Glomerular visceral epithelial cell (primary cell): ENCODE results near the gene NIPAL4.
A peak's percentile ranks its signal among the peaks of the same experiment; 100 is the strongest.

Source experiments
- DNase-seq: peaks from one replicate; pipeline ENCODE4 v3.0.0-alpha.2; 2016; ENCODE audit errors: extremely low spot score

NIPAL4 gene

DNA sequence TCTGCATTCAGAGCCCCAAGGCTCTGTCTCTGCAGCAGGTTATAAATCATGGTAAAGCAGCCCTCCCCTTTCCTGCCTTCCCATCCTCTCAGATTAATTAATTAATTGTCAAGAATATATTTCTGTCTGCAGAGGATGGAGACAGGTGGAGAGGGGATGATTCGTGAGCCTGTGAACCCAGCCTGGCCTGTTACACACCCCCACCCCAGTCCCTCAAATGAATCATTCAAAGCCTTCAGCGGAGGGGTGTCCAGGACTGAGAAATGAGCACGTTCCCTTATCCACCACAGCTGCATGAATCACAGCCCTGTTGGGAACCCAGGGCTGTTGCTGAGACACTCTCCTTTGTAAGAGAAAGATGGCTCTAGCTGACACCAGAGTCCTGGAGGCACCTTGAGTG is 56.0 kb downstream of the NIPAL4 start:
- DNase-seq: peak; percentile 90

DNA sequence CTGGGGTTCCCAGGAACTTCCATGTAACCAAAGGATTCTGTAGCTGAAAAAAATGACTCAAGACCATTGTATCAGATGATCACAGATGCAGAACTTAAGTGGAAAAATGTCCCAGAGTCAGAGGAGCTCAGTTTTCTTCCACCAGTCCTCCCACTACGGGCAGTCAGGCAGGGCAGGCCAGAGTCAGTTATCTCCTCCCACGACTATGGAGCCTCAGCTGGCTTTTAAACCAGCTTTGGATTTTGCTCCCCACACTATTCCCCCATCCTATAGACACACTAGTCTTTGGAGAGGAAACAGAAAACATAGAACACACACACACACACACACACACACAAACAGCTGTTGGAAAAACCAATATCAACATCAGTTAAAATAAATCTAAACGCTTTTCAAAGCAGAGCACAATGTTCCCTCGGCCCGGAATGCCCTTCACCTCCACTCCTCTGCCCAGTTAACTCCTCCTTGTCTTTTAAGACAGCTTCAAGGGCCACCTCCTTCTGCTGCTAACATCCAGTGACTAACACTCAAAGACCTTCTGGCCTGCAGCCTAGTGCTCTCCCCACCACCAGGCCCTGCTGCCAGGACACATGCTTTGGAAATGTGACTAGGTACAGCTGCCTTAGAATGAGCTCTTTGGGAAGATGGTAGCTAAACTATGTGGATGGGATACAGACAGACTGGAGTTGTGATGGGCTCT is 56.8 kb downstream of the NIPAL4 start:
- DNase-seq: peak; percentile 89

DNA sequence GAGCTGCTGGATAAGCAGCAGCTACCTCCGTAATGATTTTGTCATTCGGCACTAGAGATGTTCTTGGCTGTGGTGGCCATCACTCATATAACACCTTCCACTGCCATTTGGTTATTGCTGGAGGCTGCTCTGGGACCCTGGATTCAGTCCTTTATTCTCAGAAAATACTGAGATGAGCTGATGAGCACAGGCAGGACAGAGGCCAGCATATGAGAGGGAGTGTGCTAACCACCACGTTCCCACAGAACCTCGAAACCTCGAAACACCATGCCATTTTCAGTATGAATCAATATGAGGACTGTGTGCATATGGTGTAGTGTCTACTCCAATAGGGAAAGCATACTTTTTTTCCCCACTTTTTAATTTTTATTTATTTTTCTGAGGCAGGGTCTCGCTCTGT is 59.0 kb downstream of the NIPAL4 start:
- DNase-seq: no peak

DNA sequence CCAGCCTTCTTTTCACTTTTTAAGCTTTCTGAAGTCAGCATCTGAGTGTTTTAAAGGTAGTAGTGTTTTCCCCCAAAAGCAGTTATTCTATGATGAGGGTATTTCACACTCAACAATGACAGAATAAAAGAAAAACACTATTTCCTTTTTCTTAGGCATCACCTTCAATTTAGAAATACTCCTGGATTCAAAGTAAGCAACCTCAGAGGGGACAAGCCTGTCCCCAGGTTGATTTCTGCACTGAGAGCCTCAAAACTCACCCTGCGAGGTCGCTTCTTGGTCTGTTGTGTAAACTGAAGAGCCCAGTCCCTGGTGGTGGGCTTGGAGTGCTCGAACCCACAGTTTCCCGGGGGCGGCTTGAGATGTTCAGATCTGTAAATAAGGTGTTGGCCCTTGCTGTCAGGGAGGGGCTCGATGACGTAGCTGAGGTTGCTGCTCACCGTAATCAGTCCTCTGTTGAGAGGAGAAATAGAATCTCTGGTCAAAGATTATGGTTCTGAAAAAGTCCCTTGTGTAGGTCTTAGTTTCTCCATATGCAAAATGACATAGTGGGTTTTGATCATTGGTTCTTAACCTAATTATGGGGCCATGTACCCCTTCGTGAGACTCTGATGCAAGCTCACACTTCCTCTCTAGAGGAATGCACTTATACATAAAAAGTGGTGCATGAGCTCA is 59.7 kb downstream of the NIPAL4 start:
- DNase-seq: no peak

DNA sequence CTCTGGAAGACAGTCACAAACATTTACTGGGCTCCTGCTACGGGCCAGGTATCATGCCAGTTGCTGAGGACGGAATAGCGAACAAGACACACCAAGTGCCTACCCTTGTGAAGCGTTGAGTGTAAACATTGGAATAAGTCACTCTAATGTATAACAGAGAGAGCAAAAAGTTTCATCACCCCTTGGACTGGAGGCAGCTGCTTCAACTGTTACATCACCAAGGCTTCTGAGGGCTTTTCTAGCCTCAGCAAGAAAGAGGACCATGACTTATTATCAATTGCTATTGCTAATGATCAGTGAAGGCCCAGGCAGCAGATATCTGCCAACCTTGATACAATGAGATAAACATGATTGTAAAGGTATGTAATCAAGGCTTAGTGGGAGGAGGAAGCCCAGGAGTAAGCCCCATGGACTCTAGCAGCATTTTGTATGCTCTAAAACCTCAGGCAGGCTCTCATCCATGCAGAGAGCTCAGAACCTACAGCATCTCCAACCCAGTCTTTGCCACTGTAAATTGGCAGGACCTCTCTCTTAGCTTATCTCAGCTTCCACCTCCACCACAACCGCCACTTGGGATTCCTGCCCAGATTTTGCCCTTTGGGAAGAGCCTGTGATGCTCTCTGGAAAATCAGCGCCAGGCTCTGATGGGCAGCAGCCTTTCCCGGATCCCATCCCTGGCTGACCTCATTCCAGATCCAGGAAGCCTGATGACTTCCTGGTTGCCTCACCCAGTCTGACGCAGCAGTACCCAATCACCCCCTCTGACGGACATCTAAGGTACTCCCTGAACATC is 61.1 kb downstream of the NIPAL4 start:
- DNase-seq: no peak

DNA sequence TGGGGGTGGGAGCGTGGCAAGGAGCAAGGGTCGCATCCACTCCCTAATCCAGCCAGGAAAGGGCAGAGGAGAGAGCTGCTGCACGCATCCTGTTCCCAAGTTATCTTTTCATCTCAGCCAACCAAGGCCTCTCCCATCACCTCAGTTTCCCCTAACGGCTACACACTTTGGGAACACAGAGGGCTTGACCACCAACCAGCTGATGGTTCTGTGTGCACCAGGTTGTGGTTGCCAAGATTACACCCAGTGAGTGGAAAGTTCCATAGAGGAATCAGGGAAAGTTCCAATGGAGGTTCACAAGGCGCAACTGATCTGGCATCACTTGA is 61.7 kb downstream of the NIPAL4 start:
- DNase-seq: no peak

DNA sequence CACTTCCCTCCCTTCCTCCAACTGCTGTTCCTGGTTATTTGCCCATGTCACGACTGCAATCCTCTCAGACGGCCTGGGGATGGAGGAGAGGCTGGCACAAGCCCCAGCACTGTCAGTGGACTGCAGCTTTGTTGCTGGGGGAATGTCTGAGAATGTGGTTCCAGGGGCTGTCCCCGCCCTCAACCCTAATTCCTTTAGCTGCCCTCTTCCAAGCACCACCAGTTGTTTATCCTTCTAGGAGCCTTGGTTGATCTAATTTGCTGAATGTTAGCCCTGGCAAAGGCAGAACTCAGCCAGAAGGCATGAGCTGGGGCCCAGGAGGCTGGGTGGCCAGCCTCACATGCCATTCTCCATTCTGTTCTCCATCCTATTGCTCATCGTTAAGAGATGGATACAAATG is 64.0 kb downstream of the NIPAL4 start:
- DNase-seq: no peak
